HepG2 (cell line): ENCODE measurements around the gene ACVRL1. TPM values are rescaled to one million over a fixed set of nuclear protein-coding genes. Genes with fewer than 3 reads are reported as not detected.

Source experiments
- ATAC-seq: fragments of 200-7000 bp; cut with Tn5 transposase; 3 replicates; pipeline ENCODE4 v1.9.1; 2020; ENCODE audit warnings: mild to moderate bottlenecking, moderate library complexity
- BruUV-seq: library from RNA; stranded (reverse); fragments of 400-500 nt; replicated peaks from 2 replicates; lab custom pipeline; 2021; lab: Mats Ljungman, UMichigan
- CTCF ChIA-PET: fragments of 300-600 bp; formaldehyde crosslinking; extraction: SDS; loops from one replicate; lab custom pipeline; 2021; ENCODE audit warnings: low total read pairs, inconsistent platforms, low intra/inter-chr PET ratio; lab: Yijun Ruan, JAX
- POLR2A ChIA-PET: fragments of 350-600 bp; sonication (Branson Sonifier 250); formaldehyde crosslinking; loops from one replicate; lab custom pipeline; 2020; ENCODE audit warnings: antibody characterized with exemption, inconsistent platforms; lab: Yijun Ruan, JAX
- DNase-seq: peaks from one replicate; pipeline ENCODE4 v3.0.0-alpha.2; 2015; ENCODE audit warnings: low spot score
- FAIRE-seq: peaks from 3 replicates; lab custom pipeline; 2011; peaks lifted over from hg19 to GRCh38; lab: Jason Lieb, UNC
- H2AFZ ChIP-seq: one replicate; pipeline ENCODE4 v1.6.1; 2011; ENCODE audit warnings: low read length, inconsistent platforms
- H3K27ac ChIP-seq: fragments of 300-600 bp; 3 replicates; pipeline ENCODE4 v1.8.0; 2011; ENCODE audit warnings: mixed run types, mild to moderate bottlenecking, mixed read lengths, low read length, inconsistent platforms; ENCODE audit not compliant: insufficient read depth; ENCODE audit errors: extremely low read length
- H3K27me3 ChIP-seq, 2 experiments: fragments of 200-600 bp in 1 of 2; 2 replicates in 1 of 2; 3 replicates in 1 of 2; pipeline versions ENCODE4 v1.6.0 to v1.8.0; 2011; ENCODE audit warnings: low read length in 2 of 2, mild to moderate bottlenecking in 2 of 2, moderate library complexity in 2 of 2, inconsistent platforms in 1 of 2; ENCODE audit not compliant: insufficient read depth in 2 of 2, control insufficient read depth in 1 of 2
- H3K36me3 ChIP-seq, 2 experiments: fragments of 200-600 bp in 1 of 2; replicated peaks in 1 of 2; 2 replicates in 1 of 2; 3 replicates in 1 of 2; pipeline versions ENCODE4 v1.5.1 to v1.8.0; 2011; ENCODE audit warnings: low read length in 2 of 2, inconsistent platforms in 1 of 2; ENCODE audit not compliant: insufficient read depth in 2 of 2, control insufficient read depth in 1 of 2
- H3K4me1 ChIP-seq: 2 replicates; pipeline ENCODE4 v1.5.1; 2012; ENCODE audit warnings: low read length, inconsistent platforms; ENCODE audit not compliant: insufficient read depth
- H3K4me2 ChIP-seq: 2 replicates; pipeline ENCODE4 v1.6.0; 2011; ENCODE audit warnings: low read depth, low read length, inconsistent platforms
- H3K4me3 ChIP-seq, 3 experiments: fragments of 200-600 bp in 1 of 3; sonication (generic), shearing (Covaris generic) in 1 of 3; replicated peaks in 1 of 3; 2 replicates each; pipeline ENCODE4 v1.5.1; 2011 to 2016; ENCODE audit warnings: low read length in 3 of 3, inconsistent platforms in 2 of 3, low read depth in 2 of 3, mild to moderate bottlenecking in 2 of 3, control low read depth in 1 of 3, mixed read lengths in 1 of 3; ENCODE audit not compliant: insufficient read depth in 1 of 3
- H3K79me2 ChIP-seq: one replicate; pipeline ENCODE4 v1.6.1; 2011; ENCODE audit warnings: low read length, inconsistent platforms; ENCODE audit not compliant: insufficient read depth
- H3K9ac ChIP-seq: 2 replicates; pipeline ENCODE4 v1.6.0; 2011; ENCODE audit warnings: mild to moderate bottlenecking, low read depth, low read length, inconsistent platforms; ENCODE audit not compliant: insufficient read depth
- H3K9me3 ChIP-seq: 2 replicates; pipeline ENCODE4 v1.5.1; 2012; ENCODE audit warnings: mild to moderate bottlenecking, low read length
- H4K20me1 ChIP-seq: 2 replicates; pipeline ENCODE4 v1.6.0; 2011; ENCODE audit warnings: inconsistent platforms, mild to moderate bottlenecking, low read length, moderate library complexity; ENCODE audit not compliant: insufficient read depth
- BORCS8-MEF2B ChIP-seq: sonication (generic); formaldehyde crosslinking; IDR thresholded peaks from 2 replicates; pipeline ENCODE4 v1.8.0; 2022; ENCODE audit warnings: mild to moderate bottlenecking, missing genetic modification reagents
- E2F2 ChIP-seq: sonication (generic); formaldehyde crosslinking; IDR thresholded peaks from 2 replicates; pipeline ENCODE4 v1.4.0; 2020; ENCODE audit warnings: missing genetic modification reagents, borderline replicate concordance
- HNRNPK ChIP-seq: fragments of 200-400 bp; formaldehyde crosslinking; IDR thresholded peaks from 2 replicates; pipeline ENCODE4 v1.6.1; 2018; ENCODE audit warnings: low read length, low read depth, moderate library complexity, mild to moderate bottlenecking; ENCODE audit not compliant: poor library complexity, severe bottlenecking
- HOXD1 ChIP-seq: sonication (generic); formaldehyde crosslinking; IDR thresholded peaks from 2 replicates; pipeline ENCODE4 v1.5.0; 2020; ENCODE audit warnings: missing genetic modification reagents
- IKZF1 ChIP-seq: fragments of 450-650 bp; IDR thresholded peaks from 2 replicates; pipeline ENCODE4 v1.7.1; 2016
- JDP2 ChIP-seq: sonication (generic); formaldehyde crosslinking; IDR thresholded peaks from 2 replicates; pipeline ENCODE4 v1.8.1; 2022; ENCODE audit warnings: missing genetic modification reagents, borderline replicate concordance
- MLLT10 ChIP-seq: sonication (generic); formaldehyde crosslinking; IDR thresholded peaks from 2 replicates; pipeline ENCODE4 v1.4.0; 2020; ENCODE audit warnings: missing genetic modification reagents
- PAWR ChIP-seq: sonication (generic); formaldehyde crosslinking; IDR thresholded peaks from 2 replicates; pipeline ENCODE4 v1.4.0; 2020; ENCODE audit warnings: missing genetic modification reagents, mild to moderate bottlenecking, borderline replicate concordance
- PHF5A ChIP-seq: IDR thresholded peaks from one replicate; pipeline ENCODE4 v1.6.1; 2018; ENCODE audit warnings: low read depth, missing genetic modification reagents; ENCODE audit not compliant: unreplicated experiment
- POLR2G ChIP-seq: fragments of 200-400 bp; formaldehyde crosslinking; IDR thresholded peaks from 2 replicates; pipeline ENCODE4 v1.6.1; 2018; ENCODE audit warnings: mild to moderate bottlenecking, low read depth, low read length, moderate library complexity
- RFX3 ChIP-seq: IDR thresholded peaks from 2 replicates; pipeline ENCODE4 v1.6.1; 2016; ENCODE audit warnings: missing biosample characterization, missing genetic modification reagents
- SP5 ChIP-seq: IDR thresholded peaks from 2 replicates; pipeline ENCODE4 v1.6.1; 2016; ENCODE audit warnings: low read depth, borderline replicate concordance
- ZBTB49 ChIP-seq: sonication (generic); formaldehyde crosslinking; IDR thresholded peaks from 2 replicates; pipeline ENCODE4 v1.4.0; 2020; ENCODE audit warnings: missing genetic modification reagents, borderline replicate concordance
- ZNF121 ChIP-seq: sonication (generic); formaldehyde crosslinking; IDR thresholded peaks from 2 replicates; pipeline ENCODE4 v1.5.0; 2020; ENCODE audit warnings: mild to moderate bottlenecking, missing genetic modification reagents
- ZNF180 ChIP-seq: sonication (generic); formaldehyde crosslinking; IDR thresholded peaks from 2 replicates; pipeline ENCODE4 v1.4.0; 2020; ENCODE audit warnings: low read depth, missing genetic modification reagents, borderline replicate concordance
- ZNF549 ChIP-seq: sonication (generic); formaldehyde crosslinking; IDR thresholded peaks from 2 replicates; pipeline ENCODE4 v1.5.0; 2020; ENCODE audit warnings: missing genetic modification reagents
- WGBS: methylation state at CpG from one replicate; pipeline ENCODE4 v1.1.6; 2017; ENCODE audit warnings: low lambda C conversion rate; 5-methylcytosine and 5-hydroxymethylcytosine counted together
- in situ Hi-C: cut with HindIII; loops from 2 replicates; pipeline ENCODE4 v1.10.0; 2017; ENCODE audit warnings: low pct_unique_long_range_greater_than_20kb; ENCODE audit not compliant: extremely low pct_ligation_motif_present
- intact Hi-C: fragments of 100-400 bp; cut with micrococcal nuclease; formaldehyde crosslinking; loops from one replicate; pipeline ENCODE4 v1.10.0; 2022; ENCODE audit not compliant: unreplicated experiment
- polyA plus RNA-seq, 8 experiments: library from polyadenylated mRNA; depleted of rRNA in 3 of 8; stranded (reverse) in 7 of 8; unstranded in 1 of 8; fragments of >200 nt; fragmentation: Illumina TruSeq in 4 of 8; extraction: Trizol in 4 of 8; gene quantifications; 2 replicates each; pipeline versions ENCODE4 v1.2.1 to v1.2.3, GENCODE V29; 2011 to 2016; ENCODE audit warnings: low read depth in 4 of 8, missing spikeins in 1 of 8, mixed read lengths in 1 of 8; ENCODE audit not compliant: insufficient read depth in 1 of 8
- total RNA-seq, 5 experiments: library from RNA; depleted of rRNA; stranded (reverse); fragments of >200 nt; fragmentation: Illumina TruSeq; extraction: Trizol; gene quantifications; 2 replicates each; pipeline ENCODE4 v1.2.3, GENCODE V29; 2016; ENCODE audit warnings: low read depth in 1 of 5

ACVRL1 gene
- total and polyA plus RNA-seq, 2 of the 13 experiments (the other 11 are each of a cell fraction or from before 2014, with no cell fraction given): not detected

- TF ChIP-seq RFX3 (CRISPR knock-in tag) (no peak), ZNF121 (CRISPR knock-in tag) (no peak), E2F2 (CRISPR knock-in tag) (no peak)
- TF ChIP-seq, all 625 proteins: peak for 0
These were observed 8.6 kb downstream of the ACVRL1 start (continued) for GRCh38 chr12:51915951-51916350.

GRCh38 chr12:51917041-51917590 is 9.8 kb downstream of the ACVRL1 start:
- WGBS: 40% methylated on average over 6 of the region's 10 CpGs
- no peak overlapping the region for H3K9ac ChIP-seq
- peaks cover 3 to 23% of the 10 kb centered on the region in 2 experiments; a peak in 3 of 5 replicates for H3K27me3 ChIP-seq
- FAIRE-seq (no peak), ATAC-seq (no peak)
- POLR2A ChIA-PET: no interaction called here
- in situ Hi-C loops: no loop called here
- H4K20me1 ChIP-seq: no peaks in the 10 kb centered on the region
- no TSS peak for BruUV-seq
- no peaks in the 10 kb centered on the region for H3K36me3 ChIP-seq
- TF ChIP-seq HOXD1 (CRISPR knock-in tag): no peak
- no peak for TF ChIP-seq ZNF180 (CRISPR knock-in tag)
- TF ChIP-seq JDP2 (CRISPR knock-in tag): no peak
- no peak for TF ChIP-seq POLR2G
- no peak for TF ChIP-seq PHF5A
- TF ChIP-seq MLLT10 (CRISPR knock-in tag): no peak
- no peak for TF ChIP-seq IKZF1
- no peak for TF ChIP-seq BORCS8-MEF2B
- TF ChIP-seq HNRNPK: no peak
- TF ChIP-seq ZNF549 (CRISPR knock-in tag): no peak
- no peak for TF ChIP-seq ZBTB49 (CRISPR knock-in tag)
- TF ChIP-seq PAWR (CRISPR knock-in tag): no peak
- no peak for TF ChIP-seq SP5 (CRISPR knock-in tag)
- TF ChIP-seq, all 625 proteins: peak for 0
- intact Hi-C loops: no loop called here
- no peak overlapping the region for H2AFZ ChIP-seq
- H3K4me2 ChIP-seq: no peak overlapping the region
- DNase-seq: no peak
- no peaks in the 10 kb centered on the region for H3K9me3 ChIP-seq
- CTCF ChIA-PET: no interaction called here
- peaks cover 30% of the 10 kb centered on the region for H3K4me1 ChIP-seq
- no peak overlapping the region for H3K27ac ChIP-seq
- H3K4me3 ChIP-seq: no peak overlapping the region
- H3K79me2 ChIP-seq: no peaks in the 10 kb centered on the region
